HG03442 (cell line): Measurements from ENCODE around the gene DENND4A.
"Not testable (repeated sequence)": the region's sequence is repeated elsewhere in the genome, so short reads cannot be mapped to it uniquely, and the experiment has no call there.

ENCODE experiments used
- ATAC-seq: cut with Tn5 transposase; IDR thresholded peaks from one replicate; pipeline ENCODE4 v1.9.1; 2021; ENCODE audit warnings: mild to moderate bottlenecking, moderate library complexity; ENCODE audit not compliant: unreplicated experiment

DENND4A gene

GRCh38 chr15:65761210-65761926 is 30.7 kb downstream of the DENND4A start:
- ATAC-seq = no peak

GRCh38 chr15:65759441-65759840 is 32.7 kb downstream of the DENND4A start:
- ATAC-seq = no peak

GRCh38 chr15:65758242-65758641 is 33.9 kb downstream of the DENND4A start:
- no peak for ATAC-seq

GRCh38 chr15:65757256-65757655 is 34.8 kb downstream of the DENND4A start:
- ATAC-seq = no peak

GRCh38 chr15:65752151-65752700 is 39.9 kb downstream of the DENND4A start:
- ATAC-seq = no peak

GRCh38 chr15:65751431-65751830 is 40.7 kb downstream of the DENND4A start:
- no peak for ATAC-seq

- no peak for ATAC-seq
These were observed 44.8 kb downstream of the DENND4A start for GRCh38 chr15:65747265-65747664.

- ATAC-seq = no peak
These were observed 48.3 kb downstream of the DENND4A start for GRCh38 chr15:65743637-65744252.

GRCh38 chr15:65740148-65740547 is 51.9 kb downstream of the DENND4A start:
- ATAC-seq = no peak

- no peak for ATAC-seq
These were observed 53.4 kb downstream of the DENND4A start for GRCh38 chr15:65738649-65739048.

GRCh38 chr15:65733599-65733998 is 58.5 kb downstream of the DENND4A start:
- not testable (repeated sequence) for ATAC-seq

GRCh38 chr15:65732698-65733097 is 59.4 kb downstream of the DENND4A start:
- no peak for ATAC-seq

GRCh38 chr15:65731926-65732325 is 60.2 kb downstream of the DENND4A start:
- no peak for ATAC-seq

GRCh38 chr15:65730549-65731172 is 61.4 kb downstream of the DENND4A start:
- ATAC-seq = no peak

GRCh38 chr15:65724464-65725215 is 67.5 kb downstream of the DENND4A start:
- no peak for ATAC-seq

- ATAC-seq = no peak
These were observed 68.2 kb downstream of the DENND4A start for GRCh38 chr15:65723876-65724275.

- no peak for ATAC-seq
These were observed 69.9 kb downstream of the DENND4A start for GRCh38 chr15:65722191-65722590.

- no peak for ATAC-seq
These were observed 79.7 kb downstream of the DENND4A start for GRCh38 chr15:65712415-65712814.

- ATAC-seq = no peak
These were observed 97.0 kb downstream of the DENND4A start for GRCh38 chr15:65695081-65695480.

- no peak for ATAC-seq
These were observed 101.3 kb downstream of the DENND4A start for GRCh38 chr15:65690778-65691177.

- no peak for ATAC-seq
These were observed 101.9 kb downstream of the DENND4A start for GRCh38 chr15:65690173-65690572.
